NCI-H1048 (cell line): Measurements from ENCODE around the gene MMP8.

ENCODE experiments used
- DNase-seq: peaks from one replicate; lab custom pipeline; 2025; lab: John Stamatoyannopoulos, UW

The MMP8 gene

GRCh38 chr11:102719620-102720277 is 5.0 kb downstream of the MMP8 start:
- no peak for DNase-seq

GRCh38 chr11:102717280-102717679 is 7.5 kb downstream of the MMP8 start:
- no peak for DNase-seq

GRCh38 chr11:102716527-102716926 is 8.2 kb downstream of the MMP8 start:
- no peak for DNase-seq

- DNase-seq = no peak
These were observed 12.6 kb downstream of the MMP8 start for GRCh38 chr11:102712137-102712536.

- DNase-seq = no peak
These were observed 15.4 kb downstream of the MMP8 start for GRCh38 chr11:102709201-102709945.

- DNase-seq = no peak
These were observed 16.1 kb downstream of the MMP8 start for GRCh38 chr11:102708654-102709053.

- no peak for DNase-seq
These were observed 19.1 kb downstream of the MMP8 start, which contains the start of gene MMP27 for GRCh38 chr11:102705626-102706025. Gene MMP27 (minus strand): TSS chr11:102705769. CDS start chr11:102705714, 55 bp downstream.

GRCh38 chr11:102704841-102705240 is 19.9 kb downstream of the MMP8 start:
- no peak for DNase-seq

GRCh38 chr11:102703826-102704493 is 20.8 kb downstream of the MMP8 start:
- DNase-seq = no peak

- DNase-seq = no peak
These were observed 29.6 kb downstream of the MMP8 start for GRCh38 chr11:102695201-102695600.

GRCh38 chr11:102685754-102686153 is 39.0 kb downstream of the MMP8 start:
- DNase-seq = no peak

GRCh38 chr11:102685338-102685737 is 39.4 kb downstream of the MMP8 start:
- no peak for DNase-seq

- DNase-seq = no peak
These were observed 41.5 kb downstream of the MMP8 start for GRCh38 chr11:102683277-102683676.

- no peak for DNase-seq
These were observed 43.8 kb downstream of the MMP8 start for GRCh38 chr11:102680945-102681344.

GRCh38 chr11:102678022-102678421 is 46.7 kb downstream of the MMP8 start:
- no peak for DNase-seq

- no peak for DNase-seq
These were observed 48.7 kb downstream of the MMP8 start for GRCh38 chr11:102676084-102676483.

GRCh38 chr11:102669664-102670063 is 55.1 kb downstream of the MMP8 start:
- DNase-seq = no peak

- DNase-seq = peak; percentile 18
These were observed 58.3 kb downstream of the MMP8 start for GRCh38 chr11:102666331-102666957.

GRCh38 chr11:102664001-102664752 is 60.6 kb downstream of the MMP8 start:
- DNase-seq = no peak

GRCh38 chr11:102662607-102663006 is 62.1 kb downstream of the MMP8 start:
- DNase-seq = no peak
